Measurements from ENCODE around the gene GBP3.

GBP3 gene

GRCh38 chr1:88961081-88961480, 61.6 kb downstream of the GBP3 start:
- DNase-seq (ENCODE audit: low spot score), result no peak
- TF ChIP-seq CTCF (IDR thresholded peaks at IDR 0.05; ENCODE audit: extremely low read depth, missing control alignments), result no peak

Data from GM20000 (cell line).